ENCODE results near the gene PRKACA.

GRCh38 chr19:14085309-14085995, 32.1 kb downstream of the PRKACA start, which contains the start of gene C19orf67:
- TF ChIP-seq CTCF (IDR thresholded peaks at IDR 0.05): no peak
- TF ChIP-seq EZH2 (IDR thresholded peaks at IDR 0.05): no peak
- no peak for TF ChIP-seq EZH2phosphoT487 (IDR thresholded peaks at IDR 0.05)
